WTC11 (cell line): ENCODE measurements around the gene PIP4K2B. TPM values are rescaled to one million over a fixed set of nuclear protein-coding genes. Genes with fewer than 3 reads are reported as not detected.

Source experiments
- ATAC-seq: fragments of 200-7000 bp; cut with Tn5 transposase; 2 replicates; pipeline ENCODE4 v1.10.0; 2021; ENCODE audit warnings: mild to moderate bottlenecking, moderate library complexity
- CTCF ChIA-PET: fragments of 300-600 bp; sonication (Branson Sonifier 250); formaldehyde crosslinking; loops from one replicate; lab custom pipeline; 2021; ENCODE audit warnings: antibody characterized with exemption; lab: Charles Lee
- POLR2A ChIA-PET: fragments of 350-600 bp; sonication (Branson Sonifier 250); formaldehyde crosslinking; loops from one replicate; lab custom pipeline; 2021; ENCODE audit warnings: antibody characterized with exemption; lab: Charles Lee
- DNase-seq: peaks from one replicate; pipeline ENCODE4 v3.0.0; 2021; ENCODE audit warnings: low spot score
- H3K27ac Mint-ChIP-seq: 2 replicates; pipeline ENCODE4 v1.8.0; 2021; ENCODE audit warnings: mixed read lengths
- H3K27me3 Mint-ChIP-seq: 2 replicates; pipeline ENCODE4 v1.8.0; 2021; ENCODE audit warnings: low read depth, mild to moderate bottlenecking, moderate library complexity, mixed read lengths
- H3K36me3 Mint-ChIP-seq: 2 replicates; pipeline ENCODE4 v1.8.0; 2021; ENCODE audit warnings: mixed read lengths
- H3K4me1 Mint-ChIP-seq: 2 replicates; pipeline ENCODE4 v1.8.0; 2022; ENCODE audit warnings: mixed read lengths
- H3K4me3 Mint-ChIP-seq: 2 replicates; pipeline ENCODE4 v1.8.0; 2021; ENCODE audit warnings: mild to moderate bottlenecking, moderate library complexity, mixed read lengths
- H3K9me3 Mint-ChIP-seq: 2 replicates; pipeline ENCODE4 v1.8.0; 2021; ENCODE audit warnings: mixed read lengths
- AFF4 ChIP-seq: sonication (generic); formaldehyde crosslinking; IDR thresholded peaks from 2 replicates; pipeline ENCODE4 v1.8.1; 2023; ENCODE audit warnings: mild to moderate bottlenecking, missing genetic modification reagents, borderline replicate concordance
- ARID4B ChIP-seq: sonication (generic); formaldehyde crosslinking; IDR thresholded peaks from 2 replicates; pipeline ENCODE4 v1.8.0; 2023; ENCODE audit warnings: missing genetic modification reagents, mild to moderate bottlenecking, borderline replicate concordance
- CREB1 ChIP-seq: sonication (generic); formaldehyde crosslinking; IDR thresholded peaks from 2 replicates; pipeline ENCODE4 v1.8.0; 2023; ENCODE audit warnings: mild to moderate bottlenecking, missing genetic modification reagents
- E2F1 ChIP-seq: sonication (generic); formaldehyde crosslinking; IDR thresholded peaks from 2 replicates; pipeline ENCODE4 v1.8.0; 2022; ENCODE audit warnings: mild to moderate bottlenecking, missing genetic modification reagents
- ELF4 ChIP-seq: sonication (generic); formaldehyde crosslinking; IDR thresholded peaks from 2 replicates; pipeline ENCODE4 v1.8.1; 2022; ENCODE audit warnings: low read depth, mild to moderate bottlenecking, moderate library complexity, missing genetic modification reagents
- ESRRA ChIP-seq: sonication (generic); formaldehyde crosslinking; IDR thresholded peaks from 2 replicates; pipeline ENCODE4 v1.8.1; 2022; ENCODE audit warnings: mild to moderate bottlenecking, missing genetic modification reagents, borderline replicate concordance
- HMGA2 ChIP-seq: fragments of 250-450 bp; sonication (Bioruptor Pico); IDR thresholded peaks from 2 replicates; pipeline ENCODE4 v1.4.0; 2021; ENCODE audit warnings: mild to moderate bottlenecking, moderate library complexity
- JAZF1 ChIP-seq: fragments of 250-450 bp; sonication (Bioruptor Pico); IDR thresholded peaks from 2 replicates; pipeline ENCODE4 v1.9.0; 2021; ENCODE audit warnings: moderate library complexity, mild to moderate bottlenecking, inconsistent platforms
- KAT7 ChIP-seq: sonication (generic); formaldehyde crosslinking; IDR thresholded peaks from 2 replicates; pipeline ENCODE4 v1.8.1; 2023; ENCODE audit warnings: missing genetic modification reagents, mild to moderate bottlenecking, borderline replicate concordance
- MAX ChIP-seq: sonication (generic); formaldehyde crosslinking; IDR thresholded peaks from 2 replicates; pipeline ENCODE4 v1.8.0; 2022; ENCODE audit warnings: mild to moderate bottlenecking, missing genetic modification reagents
- PRRX2 ChIP-seq: fragments of 250-450 bp; sonication (Bioruptor Pico); IDR thresholded peaks from 2 replicates; pipeline ENCODE4 v1.8.0; 2021; ENCODE audit warnings: mild to moderate bottlenecking
- RELA ChIP-seq: sonication (generic); formaldehyde crosslinking; IDR thresholded peaks from 2 replicates; pipeline ENCODE4 v1.8.1; 2022; ENCODE audit warnings: missing genetic modification reagents, mild to moderate bottlenecking, borderline replicate concordance
- ZNF232 ChIP-seq: sonication (generic); formaldehyde crosslinking; IDR thresholded peaks from 2 replicates; pipeline ENCODE4 v1.8.0; 2022; ENCODE audit warnings: mild to moderate bottlenecking, missing genetic modification reagents
- total RNA-seq: library from RNA; stranded (reverse); gene quantifications from 3 replicates; pipeline ENCODE4 v1.2.3, GENCODE V29; 2021
- TF ChIP-seq, protein P1 (sequence below): fragments of 250-450 bp; sonication (Bioruptor Pico); conservative IDR thresholded peaks from 2 replicates; pipeline ENCODE4 v1.9.0; 2021; ENCODE audit warnings: mild to moderate bottlenecking
- TF ChIP-seq, protein P2 (sequence below): sonication (generic); formaldehyde crosslinking; IDR thresholded peaks from 2 replicates; pipeline ENCODE4 v1.8.1; 2022; ENCODE audit warnings: low read depth, mild to moderate bottlenecking, moderate library complexity, missing genetic modification reagents, borderline replicate concordance
- TF ChIP-seq, protein P3 (sequence below): sonication (generic); formaldehyde crosslinking; IDR thresholded peaks from 2 replicates; pipeline ENCODE4 v1.8.1; 2022; ENCODE audit warnings: mild to moderate bottlenecking, moderate library complexity, missing genetic modification reagents
- TF ChIP-seq, protein P4 (sequence below): sonication (generic); formaldehyde crosslinking; IDR thresholded peaks from 2 replicates; pipeline ENCODE4 v1.8.0; 2023; ENCODE audit warnings: missing genetic modification reagents
- TF ChIP-seq, protein P5 (sequence below): fragments of 200-600 bp; IDR thresholded peaks from 2 replicates; pipeline ENCODE4 v1.8.0; 2022; ENCODE audit warnings: antibody characterized with exemption

PIP4K2B gene
- total RNA-seq, 1 experiment from 2014 or later = 61.9 TPM

DNA sequence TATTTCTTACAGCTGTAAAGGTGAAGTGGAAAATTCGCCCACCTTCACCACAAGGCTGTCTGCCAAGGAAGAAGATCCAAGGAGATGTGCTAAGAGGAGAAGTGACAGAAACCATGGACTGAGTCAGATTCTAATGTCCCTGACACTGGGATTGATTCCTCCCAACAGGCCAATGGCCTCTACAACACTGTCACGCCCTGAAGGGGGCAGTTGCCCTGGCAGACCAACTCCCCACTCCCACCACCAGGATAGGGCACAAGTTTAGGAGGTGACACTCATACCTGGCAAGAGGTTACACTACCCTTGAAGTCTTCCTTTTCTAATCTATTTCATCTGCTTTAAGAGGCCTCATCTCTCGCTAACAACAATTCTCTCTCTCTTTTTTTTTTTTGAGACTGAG is 16.1 kb downstream of the PIP4K2B start (continued):
- TF ChIP-seq, protein P1, sequence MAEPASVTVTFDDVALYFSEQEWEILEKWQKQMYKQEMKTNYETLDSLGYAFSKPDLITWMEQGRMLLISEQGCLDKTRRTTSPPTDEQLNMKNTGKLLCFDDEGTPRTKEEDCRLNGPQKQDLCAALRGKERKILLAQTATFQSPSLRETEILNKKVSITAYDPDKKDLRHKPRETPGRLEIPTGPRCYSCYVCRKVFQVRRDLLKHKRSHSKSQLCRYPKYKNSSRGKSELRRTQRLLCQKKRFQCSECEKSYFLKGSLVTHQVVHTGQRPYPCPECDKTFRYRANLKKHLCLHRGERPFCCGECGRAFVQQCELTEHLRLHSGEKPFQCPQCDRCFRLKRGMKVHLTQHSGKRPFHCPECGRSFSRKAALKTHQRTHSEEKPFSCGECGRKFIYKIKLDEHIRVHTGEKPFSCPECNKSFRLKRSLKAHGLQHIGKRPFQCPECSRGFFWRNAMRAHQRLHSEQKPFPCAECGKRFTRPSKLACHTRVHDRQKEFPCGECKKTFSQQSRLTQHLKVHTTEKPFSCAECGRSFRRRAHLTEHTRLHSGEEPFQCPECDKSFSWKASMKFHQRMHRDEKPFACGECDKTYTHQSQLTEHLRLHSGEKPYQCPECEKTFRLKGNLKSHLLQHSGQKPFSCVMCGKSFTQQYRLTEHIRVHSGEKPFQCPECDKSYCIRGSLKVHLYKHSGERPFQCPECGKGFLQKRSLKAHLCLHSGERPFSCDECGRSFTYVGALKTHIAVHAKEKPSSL = no peak
- TF ChIP-seq PRRX2 (no peak), HMGA2 (CRISPR knock-in tag) (no peak), E2F1 (CRISPR knock-in tag) (no peak), ESRRA (CRISPR knock-in tag) (no peak)
- TF ChIP-seq, protein P2, sequence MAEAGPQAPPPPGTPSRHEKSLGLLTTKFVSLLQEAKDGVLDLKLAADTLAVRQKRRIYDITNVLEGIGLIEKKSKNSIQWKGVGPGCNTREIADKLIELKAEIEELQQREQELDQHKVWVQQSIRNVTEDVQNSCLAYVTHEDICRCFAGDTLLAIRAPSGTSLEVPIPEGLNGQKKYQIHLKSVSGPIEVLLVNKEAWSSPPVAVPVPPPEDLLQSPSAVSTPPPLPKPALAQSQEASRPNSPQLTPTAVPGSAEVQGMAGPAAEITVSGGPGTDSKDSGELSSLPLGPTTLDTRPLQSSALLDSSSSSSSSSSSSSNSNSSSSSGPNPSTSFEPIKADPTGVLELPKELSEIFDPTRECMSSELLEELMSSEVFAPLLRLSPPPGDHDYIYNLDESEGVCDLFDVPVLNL (CRISPR knock-in tag) = no peak
- TF ChIP-seq, protein P3, sequence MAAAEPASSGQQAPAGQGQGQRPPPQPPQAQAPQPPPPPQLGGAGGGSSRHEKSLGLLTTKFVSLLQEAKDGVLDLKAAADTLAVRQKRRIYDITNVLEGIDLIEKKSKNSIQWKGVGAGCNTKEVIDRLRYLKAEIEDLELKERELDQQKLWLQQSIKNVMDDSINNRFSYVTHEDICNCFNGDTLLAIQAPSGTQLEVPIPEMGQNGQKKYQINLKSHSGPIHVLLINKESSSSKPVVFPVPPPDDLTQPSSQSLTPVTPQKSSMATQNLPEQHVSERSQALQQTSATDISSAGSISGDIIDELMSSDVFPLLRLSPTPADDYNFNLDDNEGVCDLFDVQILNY (CRISPR knock-in tag) = no peak

- Mint-ChIP-seq H3K4me1 (no peaks in the 10 kb centered on the region), H3K9me3 (no peaks in the 10 kb centered on the region), H3K4me3 (no peak overlapping the region), H3K36me3 (peaks cover 59% of the 10 kb centered on the region), H3K27me3 (no peaks in the 10 kb centered on the region), H3K27ac (no peak overlapping the region)
- ATAC-seq (no peak), DNase-seq (no peak)
- CTCF ChIA-PET = interaction anchor here (2.0 kb wide), 1 partner anchor 18 kb away, joined by 6 read pairs; no protein-coding TSS in a partner anchor
- POLR2A ChIA-PET = no interaction called here
- TF ChIP-seq AFF4 (CRISPR knock-in tag) (no peak), ELF4 (CRISPR knock-in tag) (no peak), KAT7 (CRISPR knock-in tag) (no peak), JAZF1 (CRISPR knock-in tag) (no peak), ARID4B (no peak), RELA (CRISPR knock-in tag) (no peak), ZNF232 (CRISPR knock-in tag) (no peak), MAX (CRISPR knock-in tag) (no peak), CREB1 (CRISPR knock-in tag) (no peak)
- TF ChIP-seq, protein P4, sequence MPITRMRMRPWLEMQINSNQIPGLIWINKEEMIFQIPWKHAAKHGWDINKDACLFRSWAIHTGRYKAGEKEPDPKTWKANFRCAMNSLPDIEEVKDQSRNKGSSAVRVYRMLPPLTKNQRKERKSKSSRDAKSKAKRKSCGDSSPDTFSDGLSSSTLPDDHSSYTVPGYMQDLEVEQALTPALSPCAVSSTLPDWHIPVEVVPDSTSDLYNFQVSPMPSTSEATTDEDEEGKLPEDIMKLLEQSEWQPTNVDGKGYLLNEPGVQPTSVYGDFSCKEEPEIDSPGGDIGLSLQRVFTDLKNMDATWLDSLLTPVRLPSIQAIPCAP (CRISPR knock-in tag) = no peak
- TF ChIP-seq, protein P5, sequence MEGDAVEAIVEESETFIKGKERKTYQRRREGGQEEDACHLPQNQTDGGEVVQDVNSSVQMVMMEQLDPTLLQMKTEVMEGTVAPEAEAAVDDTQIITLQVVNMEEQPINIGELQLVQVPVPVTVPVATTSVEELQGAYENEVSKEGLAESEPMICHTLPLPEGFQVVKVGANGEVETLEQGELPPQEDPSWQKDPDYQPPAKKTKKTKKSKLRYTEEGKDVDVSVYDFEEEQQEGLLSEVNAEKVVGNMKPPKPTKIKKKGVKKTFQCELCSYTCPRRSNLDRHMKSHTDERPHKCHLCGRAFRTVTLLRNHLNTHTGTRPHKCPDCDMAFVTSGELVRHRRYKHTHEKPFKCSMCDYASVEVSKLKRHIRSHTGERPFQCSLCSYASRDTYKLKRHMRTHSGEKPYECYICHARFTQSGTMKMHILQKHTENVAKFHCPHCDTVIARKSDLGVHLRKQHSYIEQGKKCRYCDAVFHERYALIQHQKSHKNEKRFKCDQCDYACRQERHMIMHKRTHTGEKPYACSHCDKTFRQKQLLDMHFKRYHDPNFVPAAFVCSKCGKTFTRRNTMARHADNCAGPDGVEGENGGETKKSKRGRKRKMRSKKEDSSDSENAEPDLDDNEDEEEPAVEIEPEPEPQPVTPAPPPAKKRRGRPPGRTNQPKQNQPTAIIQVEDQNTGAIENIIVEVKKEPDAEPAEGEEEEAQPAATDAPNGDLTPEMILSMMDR = no peak
Observed at GRCh38 chr17:38779965-38780752, 19.2 kb downstream of the PIP4K2B start.
